Nephron progenitor cell (in vitro differentiated cells): ENCODE data around the gene S100A12.

Source experiments
- DNase-seq: peaks from one replicate; pipeline ENCODE4 v3.0.0; 2021
- H3K27ac Mint-ChIP-seq: 2 replicates; pipeline ENCODE4 v1.8.0; 2021; ENCODE audit warnings: mild to moderate bottlenecking, moderate library complexity, mixed read lengths
- H3K27me3 Mint-ChIP-seq: 2 replicates; pipeline ENCODE4 v1.8.0; 2021; ENCODE audit warnings: mild to moderate bottlenecking, low read depth, mixed read lengths; ENCODE audit not compliant: poor library complexity
- H3K36me3 Mint-ChIP-seq: 2 replicates; pipeline ENCODE4 v1.8.0; 2021; ENCODE audit warnings: low read depth, mixed read lengths
- H3K4me1 Mint-ChIP-seq: 2 replicates; pipeline ENCODE4 v1.8.0; 2021; ENCODE audit warnings: mixed read lengths
- H3K4me3 Mint-ChIP-seq: 2 replicates; pipeline ENCODE4 v1.8.0; 2021; ENCODE audit warnings: mild to moderate bottlenecking, moderate library complexity, mixed read lengths
- H3K9me3 Mint-ChIP-seq: 2 replicates; pipeline ENCODE4 v1.8.0; 2021; ENCODE audit warnings: mild to moderate bottlenecking, moderate library complexity, mixed read lengths
- TF ChIP-seq, protein P1 (sequence below): fragments of 200-600 bp; sonication (generic); IDR thresholded peaks from 2 replicates; pipeline ENCODE4 v1.5.0; 2021; ENCODE audit warnings: antibody characterized with exemption

S100A12 gene

DNA sequence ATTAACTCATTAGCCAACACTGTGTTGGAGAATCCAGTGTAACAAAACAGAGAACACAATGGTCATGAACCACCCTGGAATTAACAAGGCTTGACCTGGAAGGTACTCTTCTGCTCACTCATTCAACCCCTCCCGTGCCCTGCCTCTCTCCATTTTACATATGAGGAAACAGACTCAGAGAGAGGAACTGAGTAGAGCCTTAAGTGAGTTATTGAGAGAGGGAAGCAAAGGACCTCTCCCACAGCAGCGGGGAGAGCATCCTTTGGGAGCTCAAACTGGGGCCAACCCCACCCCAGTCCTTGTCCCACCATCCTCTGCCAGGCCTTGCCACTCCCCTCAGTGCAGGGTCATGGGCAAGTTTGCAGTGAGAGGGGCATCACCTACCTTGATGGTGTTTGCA is 1.4 kb downstream of the S100A12 start:
- H3K27me3 Mint-ChIP-seq = peaks cover 20% of the 10 kb centered on the region
- no peak overlapping the region for H3K4me3 Mint-ChIP-seq
- DNase-seq = no peak
- TF ChIP-seq, protein P1, sequence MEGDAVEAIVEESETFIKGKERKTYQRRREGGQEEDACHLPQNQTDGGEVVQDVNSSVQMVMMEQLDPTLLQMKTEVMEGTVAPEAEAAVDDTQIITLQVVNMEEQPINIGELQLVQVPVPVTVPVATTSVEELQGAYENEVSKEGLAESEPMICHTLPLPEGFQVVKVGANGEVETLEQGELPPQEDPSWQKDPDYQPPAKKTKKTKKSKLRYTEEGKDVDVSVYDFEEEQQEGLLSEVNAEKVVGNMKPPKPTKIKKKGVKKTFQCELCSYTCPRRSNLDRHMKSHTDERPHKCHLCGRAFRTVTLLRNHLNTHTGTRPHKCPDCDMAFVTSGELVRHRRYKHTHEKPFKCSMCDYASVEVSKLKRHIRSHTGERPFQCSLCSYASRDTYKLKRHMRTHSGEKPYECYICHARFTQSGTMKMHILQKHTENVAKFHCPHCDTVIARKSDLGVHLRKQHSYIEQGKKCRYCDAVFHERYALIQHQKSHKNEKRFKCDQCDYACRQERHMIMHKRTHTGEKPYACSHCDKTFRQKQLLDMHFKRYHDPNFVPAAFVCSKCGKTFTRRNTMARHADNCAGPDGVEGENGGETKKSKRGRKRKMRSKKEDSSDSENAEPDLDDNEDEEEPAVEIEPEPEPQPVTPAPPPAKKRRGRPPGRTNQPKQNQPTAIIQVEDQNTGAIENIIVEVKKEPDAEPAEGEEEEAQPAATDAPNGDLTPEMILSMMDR = no peak
- H3K27ac Mint-ChIP-seq = no peak overlapping the region
- H3K36me3 Mint-ChIP-seq = no peaks in the 10 kb centered on the region
- H3K9me3 Mint-ChIP-seq = peaks cover 17% of the 10 kb centered on the region
- H3K4me1 Mint-ChIP-seq = no peaks in the 10 kb centered on the region

DNA sequence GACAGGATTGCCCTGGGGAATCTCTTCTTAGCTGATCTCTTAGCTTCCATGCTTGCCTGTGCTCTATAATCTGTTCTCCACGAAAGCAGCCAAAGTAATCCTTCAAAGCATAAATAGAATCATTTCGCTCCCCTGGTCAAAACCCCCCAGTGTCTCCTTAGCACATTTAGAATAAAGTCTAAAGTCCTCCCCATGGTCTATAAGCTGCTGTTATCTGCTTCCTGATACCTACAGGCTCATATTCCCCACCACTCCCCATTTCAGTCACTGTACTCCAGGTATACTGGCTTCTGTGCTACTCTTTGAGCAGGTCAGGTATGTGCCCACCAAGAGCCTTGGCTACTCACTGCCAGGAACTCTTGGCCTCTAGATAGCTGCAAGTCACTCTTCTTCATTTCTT is 2.9 kb downstream of the S100A12 start:
- no peaks in the 10 kb centered on the region for H3K4me1 Mint-ChIP-seq
- no peak overlapping the region for H3K27ac Mint-ChIP-seq
- H3K36me3 Mint-ChIP-seq = no peaks in the 10 kb centered on the region
- H3K9me3 Mint-ChIP-seq = peaks cover 13% of the 10 kb centered on the region
- TF ChIP-seq, protein P1 = no peak
- no peak overlapping the region for H3K4me3 Mint-ChIP-seq
- peaks cover 18% of the 10 kb centered on the region for H3K27me3 Mint-ChIP-seq
- DNase-seq = no peak

DNA sequence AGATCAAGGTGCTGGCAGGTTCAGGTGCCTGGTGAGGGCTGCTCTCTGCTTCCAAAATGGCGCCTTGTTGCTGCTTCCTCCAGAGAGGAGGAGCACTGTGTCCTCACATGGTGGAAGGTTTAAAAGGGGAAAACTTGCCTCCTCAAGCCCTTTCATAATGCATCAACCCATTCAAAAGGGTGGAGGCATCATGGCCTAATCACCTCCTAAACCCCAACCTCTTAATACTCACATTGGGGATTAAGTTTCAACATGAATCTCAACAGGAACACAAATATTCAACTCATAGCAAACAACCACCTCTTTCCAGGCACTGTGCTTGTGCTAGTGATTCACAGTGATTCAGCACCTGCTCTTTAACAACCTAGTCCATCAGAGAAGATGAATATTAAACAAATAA is 4.2 kb downstream of the S100A12 start:
- no peak for DNase-seq
- peaks cover 16% of the 10 kb centered on the region for H3K27me3 Mint-ChIP-seq
- no peaks in the 10 kb centered on the region for H3K36me3 Mint-ChIP-seq

DNA sequence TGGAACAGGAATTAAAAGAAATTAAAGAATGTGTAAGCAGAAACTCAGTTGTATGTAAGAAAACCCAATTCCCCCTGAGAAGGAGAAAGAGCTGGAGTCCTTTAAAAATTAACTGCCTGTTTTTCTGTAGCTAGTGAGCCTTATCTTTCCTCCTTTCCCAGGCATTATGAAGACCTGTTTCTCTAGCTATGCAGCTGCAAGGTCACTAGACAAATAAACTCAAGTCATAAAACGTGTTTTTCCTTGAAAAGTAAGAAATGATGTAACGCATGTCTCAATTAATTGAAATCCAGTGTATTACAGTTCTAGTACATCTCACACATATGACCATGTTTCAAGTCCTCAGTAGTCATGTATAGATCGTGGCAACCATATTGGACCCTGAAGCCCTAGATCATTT is 5.3 kb downstream of the S100A12 start:
- H3K36me3 Mint-ChIP-seq = no peaks in the 10 kb centered on the region
- DNase-seq = no peak
- TF ChIP-seq, protein P1 = no peak
- H3K9me3 Mint-ChIP-seq = peaks cover 6% of the 10 kb centered on the region
- no peak overlapping the region for H3K4me3 Mint-ChIP-seq
- H3K4me1 Mint-ChIP-seq = no peaks in the 10 kb centered on the region
- peaks cover 16% of the 10 kb centered on the region for H3K27me3 Mint-ChIP-seq
- H3K27ac Mint-ChIP-seq = no peak overlapping the region

More for the DNA sequence above, 4.2 kb downstream of the S100A12 start:
- Mint-ChIP-seq H3K4me1 (no peaks in the 10 kb centered on the region), H3K27ac (no peak overlapping the region), H3K9me3 (peaks cover 10% of the 10 kb centered on the region), H3K4me3 (no peak overlapping the region)
- TF ChIP-seq, protein P1 = no peak

DNA sequence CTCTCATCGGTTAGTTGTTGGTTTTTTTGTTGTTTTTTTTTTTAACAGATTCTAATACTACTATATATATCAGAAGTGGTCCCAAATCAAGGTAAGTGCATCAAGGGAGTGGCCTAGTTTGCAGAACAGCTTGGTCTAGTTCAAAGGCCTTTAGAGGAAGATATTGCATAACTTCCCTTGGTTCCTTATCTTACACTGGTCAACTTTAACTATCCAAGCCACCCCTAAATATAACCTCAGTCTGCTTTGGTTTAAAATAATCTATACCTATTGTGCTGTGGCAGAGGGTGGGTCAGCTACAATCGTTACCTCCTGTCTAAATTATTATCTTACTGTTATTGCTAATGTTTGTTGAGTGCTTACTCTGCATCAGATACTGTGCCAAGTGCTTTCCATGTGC is 6.9 kb downstream of the S100A12 start:
- no peaks in the 10 kb centered on the region for H3K4me1 Mint-ChIP-seq
- peaks cover 6% of the 10 kb centered on the region for H3K9me3 Mint-ChIP-seq
- H3K4me3 Mint-ChIP-seq = no peak overlapping the region
- peaks cover 13% of the 10 kb centered on the region for H3K27me3 Mint-ChIP-seq
- no peak for DNase-seq
- no peaks in the 10 kb centered on the region for H3K36me3 Mint-ChIP-seq
- TF ChIP-seq, protein P1 = no peak
- H3K27ac Mint-ChIP-seq = no peak overlapping the region

DNA sequence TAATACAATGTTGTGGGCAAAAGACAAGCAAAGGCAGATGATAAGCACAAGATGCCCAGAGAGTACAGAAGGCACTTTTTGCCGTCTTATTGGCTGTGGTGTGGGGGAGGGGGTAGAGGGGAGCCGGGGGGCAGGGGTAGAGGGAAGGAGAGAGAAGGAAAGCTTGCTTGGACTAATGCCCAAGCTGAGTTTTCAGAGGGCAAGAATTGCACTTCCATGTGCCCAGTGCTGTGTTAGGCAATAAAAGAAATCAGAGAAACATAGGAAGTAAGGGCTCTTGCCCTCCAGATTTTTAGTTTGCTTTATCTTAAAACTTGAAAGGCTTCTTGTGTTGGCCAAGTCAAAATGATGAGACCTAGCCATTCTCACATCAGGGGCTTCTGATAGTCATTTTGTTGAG is 8.3 kb downstream of the S100A12 start:
- H3K4me1 Mint-ChIP-seq = no peaks in the 10 kb centered on the region
- H3K4me3 Mint-ChIP-seq = no peak overlapping the region
- DNase-seq = no peak
- H3K36me3 Mint-ChIP-seq = no peaks in the 10 kb centered on the region
- TF ChIP-seq, protein P1 = no peak
- peaks cover 16% of the 10 kb centered on the region for H3K27me3 Mint-ChIP-seq
- peaks cover 10% of the 10 kb centered on the region for H3K9me3 Mint-ChIP-seq
- H3K27ac Mint-ChIP-seq = no peak overlapping the region
